ENCODE results near the gene ATP6V1B1. TPM values are rescaled to one million over a fixed set of nuclear protein-coding genes. Genes with fewer than 3 reads are reported as not detected.

Gene ATP6V1B1
- total and polyA plus RNA-seq, 4 donors = not detected

GRCh38 chr2:70959271-70959761, 23.6 kb downstream of the ATP6V1B1 start:
- no peak for DNase-seq (ENCODE audit: low spot score)
- no peaks in the 10 kb centered on the region for H3K36me3 ChIP-seq (ENCODE audit: control insufficient read depth in 4 of 4, insufficient read depth in 3 of 4, low read depth in 1 of 4, low read length in 3 of 4)
- WGBS = 93% methylated on average over 9 of the region's 9 CpGs

GRCh38 chr2:70959851-70960832, 24.4 kb downstream of the ATP6V1B1 start:
- WGBS = 87% methylated on average over 17 of the region's 17 CpGs
- Histone ChIP-seq H3K9ac (ENCODE audit: low read depth in 1 of 2, low read length in 2 of 2) (no peak overlapping the region), H3K36me3 (ENCODE audit: control insufficient read depth in 4 of 4, insufficient read depth in 3 of 4, low read depth in 1 of 4, low read length in 3 of 4) (no peaks in the 10 kb centered on the region), H3K4me3 (ENCODE audit: low read depth in 1 of 3, low read length in 3 of 3) (no peak overlapping the region), H3K4me1 (ENCODE audit: control insufficient read depth in 4 of 4, insufficient read depth in 4 of 4, low read length in 3 of 4) (peaks cover 0 to 7% (median 4%) of the 10 kb centered on the region in 4 donors), H3K27ac (ENCODE audit: low read depth in 1 of 2, low read length in 2 of 2) (no peak overlapping the region), H3K9me3 (ENCODE audit: control insufficient read depth in 4 of 4, low read length in 3 of 4) (no peaks in the 10 kb centered on the region), H3K27me3 (ENCODE audit: control insufficient read depth in 4 of 4, insufficient read depth in 4 of 4, low read length in 3 of 4) (peaks cover 0 to 11% (median 5%) of the 10 kb centered on the region in 4 donors)
- no peak for DNase-seq (ENCODE audit: low spot score)
- TF ChIP-seq TAF1 (conservative IDR thresholded peaks at IDR 0.05) = no peak
- no peak for TF ChIP-seq MAX (IDR thresholded peaks at IDR 0.05)
- no peak for TF ChIP-seq RAD21 (IDR thresholded peaks at IDR 0.05)
- no peak for TF ChIP-seq YY1 (IDR thresholded peaks at IDR 0.05)
- TF ChIP-seq REST (IDR thresholded peaks at IDR 0.05) = no peak
- TF ChIP-seq RXRA (IDR thresholded peaks at IDR 0.05) = no peak
- TF ChIP-seq GABPA (IDR thresholded peaks at IDR 0.05 in 1 of 2, conservative IDR thresholded peaks at IDR 0.05 in 1 of 2) = no peak
- no peak for TF ChIP-seq CTCF (IDR thresholded peaks at IDR 0.05; ENCODE audit: low read depth, low read length, missing input control)
- no peak for TF ChIP-seq ATF3 (IDR thresholded peaks at IDR 0.05)
- no peak for TF ChIP-seq ZBTB33 (IDR thresholded peaks at IDR 0.05)
- TF ChIP-seq EGR1 (IDR thresholded peaks at IDR 0.05; ENCODE audit: low read depth in 2 of 2) = no peak
- TF ChIP-seq FOXA1 (IDR thresholded peaks at IDR 0.05) = no peak
- TF ChIP-seq HNF4G (IDR thresholded peaks at IDR 0.05) = no peak
- TF ChIP-seq JUND (IDR thresholded peaks at IDR 0.05) = no peak
- no peak for TF ChIP-seq FOXA2 (IDR thresholded peaks at IDR 0.05)

More at GRCh38 chr2:70959271-70959761, 23.6 kb downstream of the ATP6V1B1 start:
- Histone ChIP-seq H3K4me3 (ENCODE audit: low read depth in 1 of 3, low read length in 3 of 3) (no peak overlapping the region), H3K27ac (ENCODE audit: low read depth in 1 of 2, low read length in 2 of 2) (no peak overlapping the region), H3K9ac (ENCODE audit: low read depth in 1 of 2, low read length in 2 of 2) (no peak overlapping the region), H3K27me3 (ENCODE audit: control insufficient read depth in 4 of 4, insufficient read depth in 4 of 4, low read length in 3 of 4) (peaks cover 0 to 9% (median 3%) of the 10 kb centered on the region in 4 donors), H3K4me1 (ENCODE audit: control insufficient read depth in 4 of 4, insufficient read depth in 4 of 4, low read length in 3 of 4) (peaks cover 0 to 7% (median 0%) of the 10 kb centered on the region in 4 donors), H3K9me3 (ENCODE audit: control insufficient read depth in 4 of 4, low read length in 3 of 4) (no peaks in the 10 kb centered on the region)
- no peak for TF ChIP-seq CTCF (IDR thresholded peaks at IDR 0.05; ENCODE audit: low read depth, low read length, missing input control)

Measured in liver (tissue), 9 donors.